Upper lobe of left lung (tissue), 6 donors: Measurements from ENCODE around the gene RAB11FIP4. TPM values are rescaled to one million over a fixed set of nuclear protein-coding genes. Genes with fewer than 3 reads are reported as not detected.

ENCODE experiments used
- ATAC-seq, 2 donors: fragments of 200-7000 bp; cut with Tn5 transposase; one replicate each; pipeline ENCODE4 v1.9.1; 2022; ENCODE audit warnings: mild to moderate bottlenecking in 2 of 2, moderate library complexity in 2 of 2; ENCODE audit not compliant: low FRiP score in 2 of 2
- DNase-seq, 2 donors: peaks; one replicate each; pipeline ENCODE4 v3.0.0-alpha.2; 2019 to 2020
- H3K27ac ChIP-seq, 4 donors: fragments of 200-600 bp; sonication (generic); one replicate each; pipeline ENCODE4 v1.5.1; 2016 to 2019
- H3K27me3 ChIP-seq, 4 donors: fragments of 200-600 bp; sonication (generic); one replicate each; pipeline ENCODE4 v1.5.1; 2017 to 2019
- H3K36me3 ChIP-seq, 4 donors: fragments of 200-600 bp; sonication (generic); one replicate each; pipeline ENCODE4 v1.5.1; 2016 to 2019
- H3K4me1 ChIP-seq, 4 donors: fragments of 200-600 bp; sonication (generic); one replicate each; pipeline ENCODE4 v1.5.1; 2018 to 2019
- H3K4me3 ChIP-seq, 4 donors: fragments of 200-600 bp; sonication (generic); one replicate each; pipeline ENCODE4 v1.5.1; 2017 to 2019; ENCODE audit warnings: mild to moderate bottlenecking in 2 of 4, moderate library complexity in 1 of 4
- H3K9me3 ChIP-seq, 4 donors: fragments of 200-600 bp; sonication (generic); one replicate each; pipeline ENCODE4 v1.5.1; 2018 to 2019
- EP300 ChIP-seq, 4 donors: sonication (generic); formaldehyde crosslinking; IDR thresholded peaks; one replicate each; pipeline ENCODE4 v1.5.1; 2017; ENCODE audit warnings: antibody characterized with exemption in 4 of 4, control low read depth in 2 of 4
- POLR2A ChIP-seq, 4 donors: fragments of 450-650 bp; IDR thresholded peaks; one replicate each; pipeline ENCODE4 v1.5.1; 2016 to 2017; ENCODE audit warnings: antibody characterized with exemption in 4 of 4, mild to moderate bottlenecking in 2 of 4
- POLR2AphosphoS5 ChIP-seq, 2 donors: sonication (generic); formaldehyde crosslinking; IDR thresholded peaks; one replicate each; pipeline ENCODE4 v1.5.1; 2017; ENCODE audit warnings: antibody characterized with exemption in 2 of 2
- WGBS, 2 donors: methylation state at CpG; one replicate each; pipeline ENCODE4 v1.1.5; 2017 to 2018; 5-methylcytosine and 5-hydroxymethylcytosine counted together
- total RNA-seq, 6 donors: library from RNA; depleted of rRNA in 4 of 6; stranded (reverse); fragments of >200 nt in 4 of 6; gene quantifications; one replicate each; pipeline versions ENCODE4 v1.1.0 to v1.2.1, GENCODE V29; 2016 to 2021
- TF ChIP-seq, protein P1 (sequence below), 6 experiments: fragments of 450-650 bp in 4 of 6; fragments of 200-600 bp in 2 of 6; sonication (generic) in 2 of 6; IDR thresholded peaks; one replicate each; pipeline ENCODE4 v1.5.1; 2016 to 2019; ENCODE audit warnings: antibody characterized with exemption in 6 of 6
- donor health status: DM: no; HTN: no; CAD: no; lungs with moderate emphysema.
- donor health status: DM: no; HTN: yes; CAD: no; lungs with severe emphysema.

RAB11FIP4 gene
- total RNA-seq, 6 donors from 2014 or later = 15.2 to 36.1 (median 23.3) TPM

GRCh38 chr17:31537565-31538011, 146.1 kb downstream of the RAB11FIP4 start:
- 61 to 65% methylated on average over 3 to 9 of the region's 9 CpGs for WGBS, 2 donors
- TF ChIP-seq, protein P1, sequence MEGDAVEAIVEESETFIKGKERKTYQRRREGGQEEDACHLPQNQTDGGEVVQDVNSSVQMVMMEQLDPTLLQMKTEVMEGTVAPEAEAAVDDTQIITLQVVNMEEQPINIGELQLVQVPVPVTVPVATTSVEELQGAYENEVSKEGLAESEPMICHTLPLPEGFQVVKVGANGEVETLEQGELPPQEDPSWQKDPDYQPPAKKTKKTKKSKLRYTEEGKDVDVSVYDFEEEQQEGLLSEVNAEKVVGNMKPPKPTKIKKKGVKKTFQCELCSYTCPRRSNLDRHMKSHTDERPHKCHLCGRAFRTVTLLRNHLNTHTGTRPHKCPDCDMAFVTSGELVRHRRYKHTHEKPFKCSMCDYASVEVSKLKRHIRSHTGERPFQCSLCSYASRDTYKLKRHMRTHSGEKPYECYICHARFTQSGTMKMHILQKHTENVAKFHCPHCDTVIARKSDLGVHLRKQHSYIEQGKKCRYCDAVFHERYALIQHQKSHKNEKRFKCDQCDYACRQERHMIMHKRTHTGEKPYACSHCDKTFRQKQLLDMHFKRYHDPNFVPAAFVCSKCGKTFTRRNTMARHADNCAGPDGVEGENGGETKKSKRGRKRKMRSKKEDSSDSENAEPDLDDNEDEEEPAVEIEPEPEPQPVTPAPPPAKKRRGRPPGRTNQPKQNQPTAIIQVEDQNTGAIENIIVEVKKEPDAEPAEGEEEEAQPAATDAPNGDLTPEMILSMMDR (IDR thresholded peaks at IDR 0.05) = no peak
- TF ChIP-seq EP300 (IDR thresholded peaks at IDR 0.05) = no peak
- TF ChIP-seq POLR2AphosphoS5 (IDR thresholded peaks at IDR 0.05) = no peak
- TF ChIP-seq POLR2A (IDR thresholded peaks at IDR 0.05) = no peak
- no peaks in the 10 kb centered on the region for H3K9me3 ChIP-seq
- H3K36me3 ChIP-seq = no peaks in the 10 kb centered on the region
- H3K27me3 ChIP-seq = no peaks in the 10 kb centered on the region
- no peak overlapping the region for H3K27ac ChIP-seq
- no peak for DNase-seq
- H3K4me3 ChIP-seq = no peak overlapping the region
- H3K4me1 ChIP-seq = peaks cover 0 to 4% (median 0%) of the 10 kb centered on the region in 4 donors
- ATAC-seq = no peak

DNA sequence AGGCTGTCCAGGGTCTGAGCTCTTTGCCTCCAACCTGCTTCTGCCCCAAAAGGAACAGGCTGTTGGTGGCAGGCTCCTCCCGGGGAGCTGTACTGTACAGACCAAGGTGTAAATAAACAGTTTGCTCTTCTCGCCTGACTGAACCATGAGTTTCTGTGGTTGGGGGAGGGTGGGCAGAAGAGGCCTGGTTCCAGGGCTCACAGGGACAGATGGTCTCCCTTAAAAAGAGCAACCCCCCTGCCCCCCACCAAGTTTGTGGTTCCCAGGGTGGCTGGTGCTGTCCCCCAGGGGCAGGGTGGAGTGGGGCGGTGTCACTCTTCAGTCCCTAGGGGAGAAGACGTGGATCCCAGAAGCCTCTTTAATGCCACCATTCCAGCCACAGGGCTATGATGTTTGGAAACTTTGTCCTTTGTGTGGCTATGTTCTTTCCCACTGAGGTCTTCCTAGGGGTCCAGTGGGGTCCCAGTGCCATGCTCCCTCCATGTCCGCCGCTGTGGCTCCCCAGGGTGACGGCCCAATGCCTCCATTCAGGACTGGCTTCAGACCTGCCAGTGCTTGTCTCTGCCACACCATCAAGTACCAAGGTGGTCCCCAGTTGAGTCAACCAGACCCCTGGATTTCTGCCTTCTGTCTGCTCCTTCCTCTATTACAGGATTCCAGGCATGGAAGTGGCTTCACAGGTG, 146.7 kb downstream of the RAB11FIP4 start:
- no peak for DNase-seq
- WGBS, 2 donors = 80 to 100% methylated on average over 4 to 7 of the region's 7 CpGs

DNA sequence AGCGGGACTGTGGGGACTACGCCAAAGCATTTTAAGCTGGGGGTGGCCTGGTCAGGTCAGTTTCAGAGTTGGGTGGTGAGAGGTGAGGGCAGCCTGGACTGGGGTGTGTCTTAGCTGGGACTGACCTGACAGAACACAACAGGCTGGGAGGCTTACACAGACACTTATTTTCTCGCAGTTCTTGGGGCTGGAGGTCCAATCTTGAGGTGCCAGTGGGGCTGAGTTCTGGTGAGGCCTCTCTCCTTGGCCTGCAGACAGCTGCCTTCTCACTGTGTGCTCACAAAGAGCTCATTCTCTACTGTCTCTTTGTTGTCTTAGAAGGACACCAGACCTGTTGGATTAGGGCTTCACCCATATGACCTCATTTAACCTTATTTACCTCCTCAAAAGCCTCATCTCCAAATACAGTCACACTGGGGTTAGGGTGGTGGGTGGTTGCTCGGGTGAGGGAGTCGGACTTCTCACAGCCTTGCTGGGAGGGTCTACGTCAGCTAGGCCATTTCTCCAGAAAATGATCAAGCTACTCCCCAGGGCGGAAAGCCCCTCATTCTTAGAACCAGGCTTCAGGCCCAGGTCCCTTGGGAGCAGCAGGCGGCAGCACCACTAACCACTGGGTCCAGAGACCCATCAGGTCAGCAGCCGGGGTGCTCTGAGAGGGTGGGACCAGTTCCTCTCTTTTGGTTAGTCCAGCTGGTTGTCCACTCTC, 149.3 kb downstream of the RAB11FIP4 start:
- H3K4me1 ChIP-seq = no peaks in the 10 kb centered on the region
- H3K4me3 ChIP-seq = no peak overlapping the region
- no peaks in the 10 kb centered on the region for H3K9me3 ChIP-seq
- no peaks in the 10 kb centered on the region for H3K36me3 ChIP-seq
- H3K27me3 ChIP-seq = no peaks in the 10 kb centered on the region
- WGBS, 2 donors = 90 to 91% methylated on average over 4 to 9 of the region's 9 CpGs
- DNase-seq (no peak), ATAC-seq (no peak)
- no peak for TF ChIP-seq POLR2AphosphoS5 (IDR thresholded peaks at IDR 0.05)
- TF ChIP-seq, protein P1 (IDR thresholded peaks at IDR 0.05) = no peak
- TF ChIP-seq EP300 (IDR thresholded peaks at IDR 0.05) = no peak
- TF ChIP-seq POLR2A (IDR thresholded peaks at IDR 0.05) = no peak
- H3K27ac ChIP-seq = no peak overlapping the region

More for the DNA sequence above, 146.7 kb downstream of the RAB11FIP4 start:
- Histone ChIP-seq H3K27me3 (no peaks in the 10 kb centered on the region), H3K9me3 (no peaks in the 10 kb centered on the region), H3K27ac (no peak overlapping the region), H3K36me3 (no peaks in the 10 kb centered on the region), H3K4me3 (no peak overlapping the region), H3K4me1 (peaks cover 0 to 2% (median 0%) of the 10 kb centered on the region in 4 donors)
- TF ChIP-seq POLR2A (IDR thresholded peaks at IDR 0.05) (no peak), EP300 (IDR thresholded peaks at IDR 0.05) (no peak), POLR2AphosphoS5 (IDR thresholded peaks at IDR 0.05) (no peak)
- TF ChIP-seq, protein P1 (IDR thresholded peaks at IDR 0.05) = no peak
- no peak for ATAC-seq

GRCh38 chr17:31541559-31541958, 150.1 kb downstream of the RAB11FIP4 start:
- H3K4me3 ChIP-seq = no peak overlapping the region
- H3K36me3 ChIP-seq = no peaks in the 10 kb centered on the region
- H3K27ac ChIP-seq = no peak overlapping the region
- H3K27me3 ChIP-seq = no peaks in the 10 kb centered on the region
- DNase-seq (no peak), ATAC-seq (peak in 1 of 2 donors; percentile 12)
- WGBS, 2 donors = 77% methylated on average over 5 of the region's 5 CpGs; no CpG with 5 or more reads in 1 of the 2 donors
- no peaks in the 10 kb centered on the region for H3K4me1 ChIP-seq
- no peaks in the 10 kb centered on the region for H3K9me3 ChIP-seq
- TF ChIP-seq POLR2AphosphoS5 (IDR thresholded peaks at IDR 0.05) (no peak), EP300 (IDR thresholded peaks at IDR 0.05) (no peak), POLR2A (IDR thresholded peaks at IDR 0.05) (no peak)
- TF ChIP-seq, protein P1 (IDR thresholded peaks at IDR 0.05) = no peak
